ENCODE data around the gene C1orf50. TPM values are rescaled to one million over a fixed set of nuclear protein-coding genes. Genes with fewer than 3 reads are reported as not detected.

The C1orf50 gene
- total and polyA plus RNA-seq, 2 donors (not counting 1 experiment from before 2014, with no cell fraction given), result 2.7 to 17.1 TPM

GRCh38 chr1:42779725-42780124 lies 12.7 kb downstream of the C1orf50 start:
- POLR2A ChIA-PET, result no interaction called here
- TF ChIP-seq CTCF (IDR thresholded peaks at IDR 0.05) (no peak), EZH2 (IDR thresholded peaks at IDR 0.05; ENCODE audit: borderline replicate concordance, insufficient read depth, low read depth, low read length, poor library complexity, severe bottlenecking) (no peak)
- H3K4me1 Mint-ChIP-seq, result peaks cover 5% of the 10 kb centered on the region
- H3K4me3 Mint-ChIP-seq, result no peak overlapping the region
- Histone ChIP-seq H3K4me3 (ENCODE audit: control extremely low read depth in 1 of 5, extremely low read depth in 1 of 5, insufficient read depth in 1 of 5, low read depth in 2 of 5, low read length in 4 of 5) (no peak overlapping the region), H3K36me3 (replicated peaks in 1 of 2; ENCODE audit: control extremely low read depth in 1 of 2, control insufficient read depth in 1 of 2, extremely low read depth in 1 of 2, insufficient read depth in 2 of 2, low read length in 1 of 2) (peaks cover 18 to 45% of the 10 kb centered on the region in 2 experiments), H4K20me1 (ENCODE audit: control insufficient read depth, insufficient read depth, low read length, poor library complexity, severe bottlenecking) (peaks cover under 1% of the 10 kb centered on the region), H3K9me3 (ENCODE audit: control extremely low read depth in 1 of 3, control insufficient read depth in 2 of 3, insufficient read depth in 1 of 3, low read length in 2 of 3) (no peaks in the 10 kb centered on the region), H3K27ac (ENCODE audit: low read length in 2 of 2) (no peak overlapping the region), H3K4me1 (ENCODE audit: control insufficient read depth in 2 of 2, insufficient read depth in 2 of 2, low read length in 2 of 2) (peaks cover 1 to 2% of the 10 kb centered on the region in 2 donors), H3K27me3 (replicated peaks in 1 of 4; ENCODE audit: control extremely low read depth in 1 of 4, control insufficient read depth in 3 of 4, insufficient read depth in 4 of 4, low read length in 3 of 4) (no peaks in the 10 kb centered on the region), H3K9ac (ENCODE audit: low read length) (no peak overlapping the region), H3K4me2 (replicated peaks; ENCODE audit: low read depth, low read length, poor library complexity, severe bottlenecking) (no peak overlapping the region), H2AFZ (ENCODE audit: insufficient read depth, low read depth, low read length, poor library complexity, severe bottlenecking) (no peak overlapping the region), H3K79me2 (ENCODE audit: control insufficient read depth, insufficient read depth, low read length) (peaks cover 2% of the 10 kb centered on the region)
- no CpG with 5 or more reads among the region's 2 CpGs for WGBS (ENCODE audit: insufficient coverage)
- no peak for ATAC-seq (ENCODE audit: low read depth)
- CTCF ChIA-PET, result interaction anchor here (0.9 to 4.6 kb wide), 5 partner anchors 11 to 293 kb away, joined by 3 to 93 read pairs (median 6); partner anchors contain the start of gene C1orf50
- no peaks in the 10 kb centered on the region for H3K27me3 Mint-ChIP-seq
- no peaks in the 10 kb centered on the region for H3K9me3 Mint-ChIP-seq (ENCODE audit: insufficient read depth)
- H3K27ac Mint-ChIP-seq, result peak overlapping the region; percentile 59
- no peak for DNase-seq
- intact Hi-C loops (cut with micrococcal nuclease), result loop anchor here (2.0 kb wide), 1 partner anchor 133 kb away; no protein-coding TSS in a partner anchor

GRCh38 chr1:42780176-42780575 lies 13.1 kb downstream of the C1orf50 start:
- ATAC-seq (ENCODE audit: low read depth) (no peak), DNase-seq (no peak)
- ChIA-PET CTCF (interaction anchor here (0.9 to 4.6 kb wide), 5 partner anchors 12 to 293 kb away, joined by 3 to 93 read pairs (median 6); partner anchors contain the start of gene C1orf50), POLR2A (no interaction called here)
- no CpG with 5 or more reads among the region's 1 CpG for WGBS (ENCODE audit: insufficient coverage)
- H3K79me2 ChIP-seq (ENCODE audit: control insufficient read depth, insufficient read depth, low read length), result peaks cover 3% of the 10 kb centered on the region
- H4K20me1 ChIP-seq (ENCODE audit: control insufficient read depth, insufficient read depth, low read length, poor library complexity, severe bottlenecking), result no peaks in the 10 kb centered on the region
- Mint-ChIP-seq H3K9me3 (ENCODE audit: insufficient read depth) (no peaks in the 10 kb centered on the region), H3K27ac (no peak overlapping the region), H3K4me3 (no peak overlapping the region), H3K27me3 (no peaks in the 10 kb centered on the region), H3K4me1 (peaks cover 5% of the 10 kb centered on the region)
- no peak overlapping the region for H3K4me2 ChIP-seq (replicated peaks; ENCODE audit: low read depth, low read length, poor library complexity, severe bottlenecking)
- H3K9ac ChIP-seq (ENCODE audit: low read length), result no peak overlapping the region
- H3K27me3 ChIP-seq (replicated peaks in 1 of 4; ENCODE audit: control extremely low read depth in 1 of 4, control insufficient read depth in 3 of 4, insufficient read depth in 4 of 4, low read length in 3 of 4), result no peaks in the 10 kb centered on the region
- TF ChIP-seq CTCF (IDR thresholded peaks at IDR 0.05), result no peak
- TF ChIP-seq EZH2 (IDR thresholded peaks at IDR 0.05; ENCODE audit: borderline replicate concordance, insufficient read depth, low read depth, low read length, poor library complexity, severe bottlenecking), result no peak
- H3K36me3 ChIP-seq (replicated peaks in 1 of 2; ENCODE audit: control extremely low read depth in 1 of 2, control insufficient read depth in 1 of 2, extremely low read depth in 1 of 2, insufficient read depth in 2 of 2, low read length in 1 of 2), result peaks cover 15 to 41% of the 10 kb centered on the region in 2 experiments
- H3K9me3 ChIP-seq (ENCODE audit: control extremely low read depth in 1 of 3, control insufficient read depth in 2 of 3, insufficient read depth in 1 of 3, low read length in 2 of 3), result no peaks in the 10 kb centered on the region
- intact Hi-C loops (cut with micrococcal nuclease), result no loop called here
- no peak overlapping the region for H3K4me3 ChIP-seq (ENCODE audit: control extremely low read depth in 1 of 5, extremely low read depth in 1 of 5, insufficient read depth in 1 of 5, low read depth in 2 of 5, low read length in 4 of 5)
- no peak overlapping the region for H3K27ac ChIP-seq (ENCODE audit: low read length in 2 of 2)
- H2AFZ ChIP-seq (ENCODE audit: insufficient read depth, low read depth, low read length, poor library complexity, severe bottlenecking), result no peak overlapping the region
- H3K4me1 ChIP-seq (ENCODE audit: control insufficient read depth in 2 of 2, insufficient read depth in 2 of 2, low read length in 2 of 2), result peaks cover 6 to 7% of the 10 kb centered on the region in 2 donors

Data from B cell (primary cell).